ENCODE measurements around the gene PDE4D.

The PDE4D gene

DNA sequence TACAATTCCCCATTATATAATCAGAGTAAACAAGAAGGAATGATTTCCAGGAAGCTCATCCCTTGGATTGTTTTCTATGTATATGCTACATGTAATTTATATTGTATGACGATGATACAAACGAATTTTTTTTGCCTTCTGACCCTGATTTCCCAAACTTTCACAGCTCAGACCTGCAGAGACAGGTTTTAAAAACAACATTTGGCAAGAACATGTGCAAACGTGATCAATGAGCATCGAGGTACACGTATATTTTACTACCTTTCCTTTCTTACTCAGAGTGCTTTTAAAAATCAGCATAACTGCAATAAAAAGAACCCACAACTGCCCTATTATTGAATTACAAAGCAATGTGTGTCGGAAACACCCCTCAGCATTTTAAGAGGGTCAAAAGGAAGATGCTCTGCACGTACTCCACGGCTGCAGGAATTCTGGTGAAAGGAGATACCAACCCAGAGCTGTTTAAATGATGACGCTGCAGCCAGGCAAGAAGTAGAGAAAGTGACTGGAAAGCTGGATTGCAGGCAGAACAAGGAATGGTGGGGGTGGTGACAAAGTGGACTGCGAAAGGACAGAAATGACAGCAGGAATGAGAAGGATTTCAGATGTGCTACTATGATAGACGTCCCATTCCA lies 777.2 kb downstream of the PDE4D start:
- DNase-seq (ENCODE audit: low read depth, low spot score) = no peak

DNA sequence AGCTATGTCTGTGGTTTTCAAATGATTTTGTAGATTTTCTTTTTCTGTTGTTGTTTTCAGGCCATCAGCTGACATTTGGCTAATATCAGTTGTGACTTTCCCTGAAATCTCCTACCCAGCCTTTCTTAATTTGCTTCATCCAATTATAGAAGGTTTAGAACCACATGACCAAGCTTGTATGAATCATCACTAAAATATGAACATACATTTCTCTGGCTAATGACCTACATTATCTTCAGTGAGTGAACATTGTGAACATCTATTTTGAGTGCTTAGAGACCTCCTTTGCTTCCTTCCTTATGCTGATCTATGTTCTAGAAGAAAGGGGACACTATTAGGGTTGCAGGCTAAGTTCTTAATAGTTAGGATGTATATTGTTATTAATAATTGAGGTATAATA lies 778.2 kb downstream of the PDE4D start:
- DNase-seq (ENCODE audit: low read depth, low spot score) = no peak

DNA sequence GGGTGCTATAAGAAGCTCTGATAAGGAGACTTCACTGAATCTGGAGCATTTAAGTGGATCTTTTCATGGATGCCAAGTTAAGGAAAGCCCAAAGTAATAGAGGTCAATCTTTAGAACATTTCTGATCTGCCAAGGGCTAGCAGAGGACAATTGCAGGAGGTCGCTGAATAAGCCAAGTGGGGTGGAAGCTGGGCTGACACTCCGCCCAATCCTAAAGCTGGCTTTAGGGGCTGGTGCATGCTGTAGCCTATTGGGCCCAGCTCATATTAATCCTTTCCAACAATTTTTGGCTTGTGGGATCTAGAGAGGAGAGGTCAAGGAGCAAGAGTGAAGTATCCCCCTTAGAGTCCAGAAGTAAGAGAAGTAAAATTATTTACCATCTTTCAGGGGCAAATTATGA lies 784.1 kb downstream of the PDE4D start:
- DNase-seq (ENCODE audit: low read depth, low spot score) = no peak

DNA sequence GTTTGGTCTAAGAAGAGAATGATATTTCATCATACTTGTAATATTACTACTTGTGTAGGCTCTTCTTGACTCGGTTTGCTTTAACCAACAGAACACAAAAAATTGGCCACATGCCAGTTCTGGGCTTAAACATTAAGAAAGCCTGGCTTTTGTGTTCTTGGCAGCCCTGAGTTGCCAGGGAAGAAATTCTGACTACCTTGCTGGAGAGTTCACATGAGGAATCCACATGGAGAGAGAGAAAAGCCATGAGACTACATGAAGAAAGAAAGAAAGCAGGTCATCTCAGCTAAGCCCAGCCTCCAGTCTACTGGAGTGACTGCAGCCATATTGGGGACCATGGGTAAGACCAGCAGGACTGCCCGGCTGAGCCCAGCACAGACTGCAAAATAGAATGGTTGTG lies 785.8 kb downstream of the PDE4D start:
- DNase-seq (ENCODE audit: low read depth, low spot score) = no peak

DNA sequence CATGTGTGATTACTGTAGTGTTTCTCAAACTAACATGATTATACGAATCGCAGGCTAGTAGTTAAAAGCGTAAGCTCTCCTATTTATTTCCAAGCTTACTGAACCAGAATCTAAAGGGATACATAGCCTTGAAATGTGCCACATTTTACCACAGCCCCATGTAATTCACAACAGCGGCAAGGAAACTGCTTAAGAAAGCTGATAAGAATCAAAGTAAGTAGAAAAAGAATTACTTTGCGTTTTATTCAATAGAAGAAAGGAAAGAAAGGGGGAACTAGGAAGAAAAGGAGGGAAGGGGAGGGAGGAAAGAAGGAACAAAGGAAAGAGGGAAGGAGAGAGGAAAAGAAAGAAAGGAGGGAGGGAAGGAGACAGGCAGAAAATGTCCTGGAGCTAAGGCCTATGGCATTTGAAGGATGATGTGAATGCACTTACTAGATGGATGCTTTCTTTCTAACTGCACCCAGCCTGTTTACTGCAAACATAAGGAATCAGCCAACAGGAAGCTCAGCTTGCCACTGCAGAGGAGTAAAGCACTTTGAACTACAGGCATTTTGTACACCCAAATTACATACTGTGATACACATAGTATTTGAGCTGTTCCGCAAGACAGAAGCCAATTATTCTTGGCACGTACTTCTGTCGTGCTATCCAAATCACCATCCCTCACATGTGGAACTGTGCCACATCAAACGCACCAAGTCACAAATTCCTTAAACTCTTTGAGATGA lies 789.0 kb downstream of the PDE4D start:
- no peak for DNase-seq (ENCODE audit: low read depth, low spot score)

DNA sequence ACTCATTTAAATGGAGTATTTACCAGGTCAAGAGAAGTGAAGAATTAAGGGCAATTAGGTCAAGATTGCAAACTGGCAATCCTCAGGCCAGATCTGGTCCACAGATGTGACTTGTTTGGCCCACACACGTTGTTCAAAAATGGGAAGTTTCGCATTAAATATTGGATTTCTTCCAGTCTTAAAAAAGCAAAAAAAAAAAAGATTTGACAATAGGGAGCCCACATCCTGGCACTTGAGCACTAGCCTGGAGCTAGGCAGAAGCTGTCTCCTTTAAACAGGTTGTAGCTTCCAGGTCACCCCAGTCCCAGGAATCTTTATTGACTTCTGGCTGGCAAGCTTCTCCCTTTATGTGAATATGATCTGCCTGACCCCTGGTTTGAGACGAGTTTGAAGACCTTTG lies 790.2 kb downstream of the PDE4D start:
- no peak for DNase-seq (ENCODE audit: low read depth, low spot score)

DNA sequence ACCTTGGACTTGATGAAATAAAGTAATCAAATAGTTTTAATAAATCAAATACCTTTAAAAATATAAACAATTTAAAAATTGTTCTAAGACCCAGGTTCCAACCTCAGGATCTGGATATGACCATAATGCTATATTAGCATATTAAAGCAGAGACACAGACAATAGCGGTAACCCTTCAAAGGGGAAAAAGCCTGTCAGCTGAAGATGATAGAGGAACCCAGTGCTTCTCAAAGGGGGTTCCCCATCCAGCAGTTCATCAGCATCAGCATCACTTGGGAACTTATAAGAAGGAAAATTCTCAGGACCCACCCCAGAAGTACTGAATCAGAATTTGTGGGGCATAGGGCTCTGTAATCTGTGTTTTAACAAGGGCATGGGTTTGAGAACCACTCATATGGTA lies 791.1 kb downstream of the PDE4D start:
- DNase-seq (ENCODE audit: low read depth, low spot score) = no peak

DNA sequence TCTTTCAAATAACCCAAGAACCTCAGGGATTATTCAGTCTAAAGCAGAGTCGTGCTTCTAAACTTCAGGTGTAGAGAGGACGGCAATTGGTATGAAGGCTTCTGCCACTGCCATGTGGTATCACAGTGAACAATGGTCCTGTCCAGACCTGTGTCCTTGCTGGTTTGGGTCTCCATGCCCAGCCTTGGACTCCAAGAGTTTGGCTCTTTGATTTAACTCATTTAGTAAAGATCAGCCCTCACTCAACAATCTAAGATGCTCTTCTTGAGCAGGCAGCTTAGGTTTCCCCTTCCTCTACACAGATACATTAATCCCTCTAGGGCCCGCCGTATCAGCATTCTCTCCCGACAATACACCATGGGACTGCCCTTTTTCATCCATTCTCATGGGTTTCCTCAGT lies 792.7 kb downstream of the PDE4D start:
- no peak for DNase-seq (ENCODE audit: low read depth, low spot score)

DNA sequence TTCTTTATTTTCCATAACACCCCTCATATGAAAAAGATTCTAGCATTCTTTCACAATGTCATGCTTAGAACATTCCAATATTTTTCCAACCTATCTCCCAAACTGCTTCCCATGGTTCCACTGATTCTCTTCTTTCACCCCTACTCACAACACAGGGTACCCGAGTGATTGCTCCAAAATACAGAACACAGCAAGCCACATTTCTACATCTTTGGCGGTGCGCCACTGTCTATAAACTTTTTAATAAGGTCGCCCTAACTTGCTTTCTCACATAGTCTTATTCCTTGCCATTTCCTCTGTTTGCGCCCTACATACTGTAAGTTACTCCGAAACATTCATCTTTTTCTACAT lies 793.6 kb downstream of the PDE4D start:
- DNase-seq (ENCODE audit: low read depth, low spot score) = no peak

DNA sequence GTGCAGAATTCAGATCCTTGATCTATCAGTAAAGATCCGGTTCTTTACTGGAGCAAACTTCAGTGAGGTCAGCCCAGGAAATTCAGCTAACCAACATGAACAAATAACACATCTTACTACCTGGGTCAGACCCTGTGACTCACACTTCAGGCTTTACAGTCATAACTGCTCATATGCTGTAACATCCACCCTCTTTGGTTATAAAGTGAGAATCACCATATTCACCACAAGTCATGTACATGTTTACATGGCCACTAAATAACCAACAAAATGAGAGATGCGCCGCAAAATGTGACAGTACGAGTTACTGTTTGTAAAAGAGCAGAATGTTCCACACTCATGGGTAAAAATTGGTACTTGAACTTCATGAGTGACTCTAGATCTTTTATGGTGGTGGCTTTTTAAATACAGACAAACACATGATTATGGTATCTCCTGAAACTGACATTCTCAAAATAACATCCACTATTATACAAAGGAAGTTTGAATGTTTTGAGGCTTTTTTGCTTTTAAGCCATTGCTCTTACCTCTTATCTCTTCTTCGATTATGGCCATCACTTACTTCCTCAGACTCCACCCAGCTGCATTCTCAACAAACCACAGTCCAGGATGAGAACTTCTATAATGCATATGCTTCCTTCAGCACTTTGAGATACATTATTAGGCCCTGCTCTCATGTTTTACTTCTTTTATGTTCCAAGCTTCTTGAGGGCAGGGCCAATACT lies 794.1 kb downstream of the PDE4D start:
- no peak for DNase-seq (ENCODE audit: low read depth, low spot score)

DNA sequence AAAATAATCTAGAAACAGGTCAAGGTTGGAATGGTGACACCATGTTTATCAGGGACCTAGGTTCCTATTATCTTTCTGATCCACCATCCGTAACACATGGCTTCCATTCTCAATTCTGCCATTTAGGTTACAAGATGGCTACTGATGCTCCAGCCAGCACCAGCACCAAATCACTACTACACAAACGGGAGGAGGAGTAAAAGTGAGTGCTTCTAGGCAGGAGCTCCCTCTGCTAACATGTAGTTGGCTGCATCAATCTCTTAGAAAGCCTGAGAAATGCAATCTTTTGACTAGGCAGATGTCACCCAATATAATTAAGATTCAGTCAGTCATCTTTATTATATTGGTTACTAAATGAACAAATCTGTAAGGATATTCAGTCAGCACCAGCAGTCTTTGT lies 794.8 kb downstream of the PDE4D start:
- no peak for DNase-seq (ENCODE audit: low read depth, low spot score)

DNA sequence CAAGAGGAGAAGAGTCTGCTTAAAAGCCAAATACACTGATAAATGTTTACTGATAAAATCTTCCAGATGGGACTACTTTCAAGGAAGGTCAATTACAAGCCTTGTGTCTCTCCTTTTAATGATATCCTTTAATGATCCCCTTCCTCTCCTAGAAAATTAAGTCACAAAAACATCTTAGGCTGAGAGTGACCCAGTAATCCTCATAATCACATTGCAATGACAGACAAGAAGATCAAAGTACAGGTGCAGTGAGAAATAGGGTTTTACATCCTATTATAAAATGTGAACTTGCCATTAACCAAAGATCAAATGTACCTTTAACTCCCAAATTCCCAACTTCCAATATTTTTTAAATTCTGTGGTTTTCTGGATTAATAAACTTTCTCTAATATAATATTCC lies 795.8 kb downstream of the PDE4D start:
- DNase-seq (ENCODE audit: low read depth, low spot score) = no peak

DNA sequence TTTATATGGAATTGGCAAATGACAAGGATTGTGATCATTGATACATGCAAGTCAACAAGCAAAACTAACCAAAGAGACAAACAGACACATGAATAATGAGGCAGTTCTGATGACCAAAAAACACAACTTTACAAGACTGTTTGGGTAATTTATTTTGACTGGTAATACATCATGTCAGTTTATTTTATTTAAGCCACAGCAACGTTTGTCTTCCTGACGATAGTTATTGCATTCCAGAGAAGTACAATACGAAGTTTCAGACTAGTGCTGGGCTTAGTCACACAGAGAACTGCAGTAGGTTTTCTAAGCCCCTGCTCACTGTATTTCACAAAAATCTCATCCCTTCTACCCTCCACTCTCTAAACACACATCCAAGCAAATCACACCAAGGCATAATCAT lies 796.4 kb downstream of the PDE4D start:
- DNase-seq (ENCODE audit: low read depth, low spot score) = no peak

DNA sequence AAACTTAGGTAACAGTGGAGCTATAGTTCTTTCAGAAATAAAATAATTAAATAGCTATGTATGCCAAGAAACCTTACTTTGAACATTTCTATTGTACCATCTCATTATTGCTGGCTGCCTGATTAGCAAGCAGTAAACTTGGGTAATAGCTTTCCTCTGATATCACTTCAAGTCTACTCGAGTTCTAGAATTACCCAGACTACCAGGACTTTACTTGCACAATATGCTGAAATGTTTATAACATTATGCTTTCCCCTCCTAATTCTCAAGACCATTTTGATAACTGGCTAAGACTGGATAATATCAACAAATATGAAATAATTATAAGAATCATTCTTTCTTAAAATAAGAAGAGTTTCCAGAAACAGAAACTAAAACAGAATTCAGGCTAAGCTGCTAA lies 798.0 kb downstream of the PDE4D start:
- no peak for DNase-seq (ENCODE audit: low read depth, low spot score)

DNA sequence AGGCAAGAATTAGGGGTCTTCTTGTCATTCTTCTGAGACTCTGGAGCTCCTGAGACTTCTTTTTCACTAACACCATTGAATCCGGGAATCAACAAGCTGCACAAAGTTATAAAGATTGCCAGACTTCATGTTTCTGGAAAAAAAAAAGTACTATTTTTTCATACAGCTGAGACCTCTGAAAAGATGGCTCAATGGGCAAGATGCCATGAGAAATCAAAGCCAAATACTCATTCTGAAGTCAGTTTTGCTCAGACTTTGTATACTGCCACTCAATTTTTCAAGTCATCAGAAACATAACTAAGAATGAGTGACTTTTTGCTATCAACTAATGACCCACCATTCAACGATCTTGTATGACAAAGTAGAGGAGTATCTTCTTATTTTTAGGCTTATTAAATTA lies 798.7 kb downstream of the PDE4D start:
- no peak for DNase-seq (ENCODE audit: low read depth, low spot score)

DNA sequence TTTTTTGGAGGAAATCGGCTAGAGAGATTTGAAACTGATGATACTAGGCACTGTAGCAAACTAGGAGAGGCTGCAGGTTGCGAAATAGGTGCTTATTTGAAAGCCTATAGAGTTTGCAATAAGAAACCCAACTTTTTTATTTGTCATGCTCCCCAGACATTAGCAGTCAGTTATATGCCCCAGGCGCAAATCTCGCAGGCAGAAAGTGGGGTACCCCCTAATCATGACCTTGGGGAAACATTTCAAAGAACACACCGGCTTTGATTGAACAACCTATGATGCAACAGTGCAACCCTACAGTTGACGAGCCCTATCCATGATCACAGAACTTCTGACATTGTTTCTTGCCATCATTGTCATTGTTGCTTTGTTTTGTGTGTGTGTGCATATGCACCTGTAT lies 800.2 kb downstream of the PDE4D start:
- DNase-seq (ENCODE audit: low read depth, low spot score) = no peak

DNA sequence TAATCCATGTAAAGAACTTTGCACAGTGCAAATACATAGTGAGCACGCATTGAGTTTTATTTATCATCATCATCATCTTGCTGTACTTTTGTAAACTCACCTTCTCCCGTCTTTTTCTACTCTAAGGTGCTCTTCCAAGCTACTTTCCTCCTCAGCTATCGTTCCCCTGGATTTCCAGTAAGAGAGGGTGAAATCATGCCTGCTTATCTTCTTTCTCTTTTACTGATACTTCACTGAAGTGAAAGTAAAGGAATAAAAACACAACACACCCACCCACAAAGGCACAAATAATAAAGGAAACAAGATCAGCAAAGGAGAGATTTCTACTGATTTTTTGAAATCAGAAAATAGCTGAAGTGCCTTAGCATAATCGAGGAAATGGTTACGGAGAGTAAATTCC lies 800.8 kb downstream of the PDE4D start:
- DNase-seq (ENCODE audit: low read depth, low spot score) = no peak

DNA sequence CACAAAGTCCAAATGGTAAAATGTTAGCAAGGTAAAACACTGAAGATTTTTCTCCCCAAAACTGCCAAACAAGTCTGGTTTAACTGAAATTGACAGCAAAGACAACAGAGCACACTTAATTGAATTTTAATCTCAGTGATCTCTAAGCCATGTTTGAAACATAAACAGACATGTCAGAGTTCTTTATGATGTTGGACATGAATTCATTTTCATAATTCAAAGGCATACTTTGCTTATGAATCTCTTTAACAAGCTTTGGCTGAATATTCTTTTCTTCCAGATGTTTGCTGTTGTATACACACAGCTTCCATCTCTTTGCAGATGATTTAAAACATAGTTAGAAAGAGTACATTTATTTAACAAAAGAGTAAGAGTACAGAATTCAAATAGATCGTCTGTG lies 801.6 kb downstream of the PDE4D start:
- no peak for DNase-seq (ENCODE audit: low read depth, low spot score)

DNA sequence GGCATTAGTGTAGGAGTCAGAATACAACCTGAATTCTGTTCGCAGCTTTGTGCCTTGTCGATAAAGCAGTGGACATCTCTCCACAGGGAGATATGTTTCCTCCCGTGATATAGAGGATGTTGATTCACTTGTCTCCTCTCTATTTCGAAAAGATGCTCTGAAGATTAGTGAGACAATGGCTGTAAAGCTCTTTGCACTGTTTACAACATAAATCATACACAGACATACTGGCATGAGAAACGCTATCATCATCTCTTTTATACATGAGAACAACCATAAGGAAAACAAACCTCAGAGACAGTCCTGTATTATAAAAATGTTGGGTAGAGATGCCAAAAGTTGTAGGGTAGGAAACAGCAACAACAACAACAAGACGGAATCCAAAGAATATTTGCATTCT lies 803.2 kb downstream of the PDE4D start:
- no peak for DNase-seq (ENCODE audit: low read depth, low spot score)

DNA sequence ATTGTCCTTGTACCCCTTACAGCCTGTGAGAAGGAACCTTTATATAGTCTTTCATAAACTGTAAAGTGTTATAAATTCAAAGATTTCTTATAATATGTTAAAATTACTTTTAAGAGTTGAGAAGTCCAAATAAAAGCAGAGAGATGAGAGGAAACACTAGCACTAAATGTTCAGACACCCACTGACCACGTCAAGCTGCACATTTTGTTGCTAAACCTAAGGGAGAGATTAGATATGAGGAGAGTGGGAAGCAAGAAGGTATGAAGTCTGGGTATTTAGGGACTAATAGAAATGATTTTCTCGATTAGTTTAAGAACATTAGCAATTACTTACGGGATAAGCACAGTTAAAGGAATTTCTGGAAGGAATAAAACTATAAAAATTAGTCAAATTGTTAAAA lies 803.8 kb downstream of the PDE4D start:
- no peak for DNase-seq (ENCODE audit: low read depth, low spot score)

DNA sequence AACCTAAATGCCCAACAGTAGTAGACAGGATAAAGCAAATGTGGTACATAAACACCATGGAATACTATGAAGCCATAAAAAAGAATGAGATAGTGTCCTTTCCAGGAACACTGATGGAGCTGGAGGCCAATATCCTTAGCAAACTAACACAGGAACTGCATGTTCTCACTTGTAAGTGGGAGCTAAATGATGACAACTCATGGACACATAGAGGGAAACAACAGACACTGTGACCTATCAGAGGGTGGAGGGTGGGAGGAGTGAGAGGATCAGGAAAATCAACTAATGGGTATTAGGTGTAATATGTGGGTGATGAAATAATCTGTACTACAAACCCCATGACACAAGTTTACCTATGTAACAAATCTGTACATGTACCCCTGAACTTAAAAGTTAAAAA lies 805.0 kb downstream of the PDE4D start:
- no peak for DNase-seq (ENCODE audit: low read depth, low spot score)

DNA sequence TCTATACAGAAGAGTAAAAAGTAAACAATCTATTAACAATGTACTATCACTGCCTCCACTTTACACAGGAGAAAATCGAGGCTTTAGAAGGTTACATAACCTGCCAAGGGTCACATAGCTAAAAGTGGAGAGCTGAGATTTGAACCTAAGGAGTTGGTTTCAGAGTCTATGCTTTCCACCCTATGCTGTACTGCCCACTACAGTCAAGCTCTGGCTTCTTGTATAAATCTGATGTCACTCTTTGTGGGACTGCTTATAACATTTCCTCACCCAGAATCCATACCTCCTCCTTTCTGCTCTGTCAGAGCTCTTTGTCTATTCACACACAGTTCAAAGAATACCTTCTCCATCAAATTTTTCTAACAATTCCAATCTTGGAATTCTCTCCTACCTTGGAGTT lies 807.5 kb downstream of the PDE4D start:
- no peak for DNase-seq (ENCODE audit: low read depth, low spot score)

DNA sequence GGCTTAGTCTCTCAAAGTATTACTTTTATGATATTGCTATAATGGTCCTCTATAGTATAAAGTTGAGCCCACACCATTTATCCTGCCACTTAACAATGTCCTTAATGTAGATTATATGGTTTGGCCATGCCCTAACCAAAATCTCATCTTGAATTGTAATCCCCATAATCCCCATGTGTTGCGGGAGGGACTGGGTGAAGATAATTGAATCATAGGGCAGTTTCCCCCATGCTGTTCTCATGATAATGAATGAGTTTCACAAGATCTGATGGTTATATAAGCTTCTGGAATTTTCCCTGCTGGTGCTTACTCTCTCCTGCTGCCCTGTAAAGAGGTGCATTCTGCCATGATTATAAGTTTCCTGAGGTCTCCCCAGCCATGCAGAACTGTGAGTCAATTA lies 811.8 kb downstream of the PDE4D start:
- no peak for DNase-seq (ENCODE audit: low read depth, low spot score)
